ENCODE measurements around the gene CD4. TPM values are rescaled to one million over a fixed set of nuclear protein-coding genes. Genes with fewer than 3 reads are reported as not detected.

Gene CD4
- total RNA-seq, 2 experiments from 2014 or later: 219 to 227 TPM

DNA sequence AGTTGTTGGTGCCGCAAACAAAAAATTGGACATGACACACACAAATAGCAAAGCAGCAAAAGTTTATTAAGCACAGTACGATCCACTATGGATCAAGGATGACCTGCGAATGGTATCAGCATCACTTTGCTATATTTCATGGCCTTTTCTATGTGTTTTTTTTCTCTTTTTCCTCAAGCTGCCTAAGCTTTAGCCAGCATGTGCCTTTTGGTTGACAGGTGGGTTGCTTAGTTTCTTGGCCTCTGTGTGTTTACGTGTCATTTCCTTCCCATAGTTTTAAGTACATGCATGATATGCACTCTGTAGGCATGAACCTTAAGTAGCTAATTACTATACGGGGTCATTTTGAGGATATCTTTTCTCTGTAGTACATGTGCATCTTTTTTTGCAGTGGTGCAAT, 9.8 kb downstream of the CD4 start:
- H3K4me1 Mint-ChIP-seq: peaks cover 34% of the 10 kb centered on the region
- POLR2A ChIA-PET: no interaction called here
- no peaks in the 10 kb centered on the region for H3K9me3 Mint-ChIP-seq
- DNase-seq: no peak
- H3K36me3 Mint-ChIP-seq (ENCODE audit: low read depth): peaks cover 63% of the 10 kb centered on the region
- CTCF ChIA-PET: no interaction called here
- H3K4me3 Mint-ChIP-seq: no peak overlapping the region
- H3K27ac Mint-ChIP-seq: no peak overlapping the region
- H3K27me3 Mint-ChIP-seq: no peaks in the 10 kb centered on the region

DNA sequence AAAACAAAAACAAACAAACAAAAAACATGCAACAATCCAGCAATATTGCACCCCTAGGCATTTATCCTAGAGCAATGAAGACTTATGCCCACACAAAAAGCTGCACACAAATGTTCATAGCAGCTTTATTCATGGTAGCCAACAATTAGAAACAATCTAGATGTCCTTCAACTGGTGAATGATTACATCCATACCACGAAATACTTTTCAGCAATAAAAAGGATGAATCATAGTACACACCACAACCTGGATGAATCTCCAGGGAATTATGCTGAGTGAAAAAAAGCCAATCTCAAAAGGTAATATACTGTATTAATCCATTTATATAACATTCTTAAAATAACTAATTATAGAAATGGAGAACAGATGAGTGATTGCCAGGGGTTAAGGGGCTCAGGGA, 17.8 kb downstream of the CD4 start:
- no peaks in the 10 kb centered on the region for H3K9me3 Mint-ChIP-seq

DNA sequence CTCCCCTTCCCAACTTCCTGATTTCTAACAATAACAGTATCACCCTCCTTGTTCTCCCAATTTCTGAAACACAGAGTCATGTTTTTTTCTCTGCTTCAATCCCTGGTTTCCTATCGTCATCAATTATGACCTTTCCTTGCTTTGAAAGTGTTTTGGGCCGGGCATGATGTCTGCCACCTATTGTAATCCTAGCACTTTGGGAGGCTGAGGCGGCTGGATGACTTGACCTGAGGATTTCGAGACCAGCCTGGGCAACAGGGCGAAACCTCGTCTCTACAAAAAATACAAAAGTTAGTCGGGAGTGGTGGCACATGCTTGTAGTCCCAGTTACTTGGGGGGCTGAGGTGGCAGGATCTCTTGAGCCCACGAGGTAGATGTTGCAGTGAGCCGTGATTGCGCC, 19.7 kb downstream of the CD4 start:
- DNase-seq: no peak
- no peaks in the 10 kb centered on the region for H3K27me3 Mint-ChIP-seq
- ChIA-PET POLR2A (no interaction called here), CTCF (interaction anchor here (6.0 kb wide), 1 partner anchor 17 kb away, joined by 19 read pairs; no protein-coding TSS in a partner anchor)
- H3K4me1 Mint-ChIP-seq: peaks cover 20% of the 10 kb centered on the region
- no peak overlapping the region for H3K4me3 Mint-ChIP-seq
- H3K36me3 Mint-ChIP-seq (ENCODE audit: low read depth): peaks cover 32% of the 10 kb centered on the region
- no peak overlapping the region for H3K27ac Mint-ChIP-seq
- no peaks in the 10 kb centered on the region for H3K9me3 Mint-ChIP-seq

More for the DNA sequence above, 17.8 kb downstream of the CD4 start:
- POLR2A ChIA-PET: no interaction called here
- H3K4me1 Mint-ChIP-seq: peaks cover 20% of the 10 kb centered on the region
- CTCF ChIA-PET: no interaction called here
- H3K36me3 Mint-ChIP-seq (ENCODE audit: low read depth): peaks cover 41% of the 10 kb centered on the region
- no peaks in the 10 kb centered on the region for H3K27me3 Mint-ChIP-seq
- no peak overlapping the region for H3K4me3 Mint-ChIP-seq
- no peak for DNase-seq
- no peak overlapping the region for H3K27ac Mint-ChIP-seq

DNA sequence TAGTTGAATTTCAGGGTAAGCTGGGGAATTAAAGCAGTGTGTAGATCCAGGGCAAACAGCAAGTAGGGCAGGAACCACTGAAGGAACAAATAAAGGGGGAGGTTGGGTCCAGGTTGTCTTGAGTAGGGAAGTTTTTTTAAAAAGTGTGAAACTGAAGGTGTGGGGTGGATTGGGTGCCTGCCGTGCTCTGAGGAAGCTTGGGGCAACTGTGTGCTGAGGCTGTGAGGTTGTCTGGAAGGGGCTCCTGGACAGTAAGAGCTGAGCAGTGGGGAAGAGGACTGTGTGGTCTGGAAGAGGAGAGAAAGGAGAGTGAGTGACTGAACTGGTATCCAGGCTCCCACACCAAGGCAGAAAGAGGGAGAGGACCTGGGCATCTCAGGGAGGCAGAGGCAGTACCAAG, 21.4 kb downstream of the CD4 start:
- no peak for DNase-seq
- ChIA-PET POLR2A (no interaction called here), CTCF (interaction anchor here (0.7 to 6.0 kb wide), 9 partner anchors 10 to 773 kb away, joined by 3 to 19 read pairs (median 5); partner anchors contain the start of genes GPR162 and MLF2)
- Mint-ChIP-seq H3K4me3 (no peak overlapping the region), H3K27me3 (no peaks in the 10 kb centered on the region), H3K27ac (peak overlapping the region; percentile 43), H3K36me3 (ENCODE audit: low read depth) (peaks cover 33% of the 10 kb centered on the region), H3K4me1 (peaks cover 20% of the 10 kb centered on the region), H3K9me3 (no peaks in the 10 kb centered on the region)

DNA sequence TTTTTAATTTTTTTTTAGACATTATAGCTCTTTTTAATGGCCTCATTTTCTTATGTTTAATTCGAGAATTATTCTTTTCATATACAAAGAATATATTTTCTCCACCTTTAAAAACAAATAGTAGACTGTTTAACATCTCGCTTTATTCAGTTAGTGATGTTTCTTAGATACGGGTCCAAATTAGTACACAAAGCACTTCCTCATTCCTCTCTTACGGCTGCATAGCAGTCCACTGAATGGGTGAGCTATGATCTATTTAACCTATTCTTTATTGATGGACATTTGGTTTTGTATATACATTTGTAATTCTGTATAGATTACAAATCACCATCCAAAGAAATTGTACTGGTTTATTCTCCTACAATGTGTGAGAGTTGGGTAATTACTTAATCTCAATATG, 24.0 kb downstream of the CD4 start:
- H3K4me1 Mint-ChIP-seq: peaks cover 18% of the 10 kb centered on the region
- ChIA-PET POLR2A (interaction anchor here (0.6 kb wide), 1 partner anchor 11 kb away, joined by 3 read pairs; no protein-coding TSS in a partner anchor), CTCF (interaction anchor here (2.8 to 6.0 kb wide), 2 partner anchors 11 to 21 kb away, joined by 8 to 19 read pairs; no protein-coding TSS in a partner anchor)
- no peaks in the 10 kb centered on the region for H3K9me3 Mint-ChIP-seq
- no peak overlapping the region for H3K4me3 Mint-ChIP-seq
- DNase-seq: no peak
- H3K27me3 Mint-ChIP-seq: no peaks in the 10 kb centered on the region
- no peak overlapping the region for H3K27ac Mint-ChIP-seq
- H3K36me3 Mint-ChIP-seq (ENCODE audit: low read depth): peaks cover 40% of the 10 kb centered on the region

DNA sequence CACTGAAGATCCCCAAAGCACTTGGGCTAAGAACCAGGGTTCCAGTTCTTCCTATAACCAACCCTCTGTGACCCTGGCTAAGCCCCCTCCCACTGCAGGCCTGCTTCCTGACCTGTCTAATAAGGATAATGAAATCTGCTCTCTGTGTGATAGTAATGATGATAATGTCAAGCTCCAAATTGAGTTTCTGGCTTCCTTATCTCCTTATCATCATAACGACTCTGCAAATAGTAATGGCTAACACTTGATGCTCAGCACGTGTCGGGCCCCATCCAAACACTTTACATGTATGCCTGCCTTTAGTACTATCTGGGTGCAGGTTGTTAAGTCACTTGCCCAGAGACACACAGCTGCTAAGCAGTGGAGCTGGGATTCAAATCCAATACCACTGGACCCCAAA, 27.3 kb downstream of the CD4 start:
- Mint-ChIP-seq H3K27me3 (no peaks in the 10 kb centered on the region), H3K36me3 (ENCODE audit: low read depth) (peaks cover 47% of the 10 kb centered on the region), H3K4me3 (no peak overlapping the region), H3K9me3 (no peaks in the 10 kb centered on the region), H3K4me1 (peaks cover 10% of the 10 kb centered on the region), H3K27ac (no peak overlapping the region)
- POLR2A ChIA-PET: no interaction called here
- no peak for DNase-seq
- CTCF ChIA-PET: interaction anchor here (1.1 to 2.0 kb wide), 2 partner anchors 9 to 63 kb away, joined by 3 to 6 read pairs; partner anchors contain the start of gene MLF2

DNA sequence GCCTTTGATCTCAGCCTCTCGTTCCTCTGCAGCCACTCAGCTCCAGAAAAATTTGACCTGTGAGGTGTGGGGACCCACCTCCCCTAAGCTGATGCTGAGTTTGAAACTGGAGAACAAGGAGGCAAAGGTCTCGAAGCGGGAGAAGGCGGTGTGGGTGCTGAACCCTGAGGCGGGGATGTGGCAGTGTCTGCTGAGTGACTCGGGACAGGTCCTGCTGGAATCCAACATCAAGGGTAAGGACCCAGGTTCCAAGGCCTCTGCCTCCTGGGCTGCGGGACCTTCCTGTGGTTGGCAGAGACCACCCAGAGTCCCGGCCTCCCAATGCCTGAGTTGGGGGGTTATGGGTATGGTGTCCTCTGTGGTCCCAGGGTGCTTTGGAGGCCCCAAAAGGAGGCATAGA, 27.8 kb downstream of the CD4 start:
- Mint-ChIP-seq H3K4me3 (no peak overlapping the region), H3K9me3 (no peaks in the 10 kb centered on the region), H3K4me1 (peaks cover 13% of the 10 kb centered on the region), H3K36me3 (ENCODE audit: low read depth) (peaks cover 47% of the 10 kb centered on the region), H3K27me3 (peaks cover 3% of the 10 kb centered on the region), H3K27ac (no peak overlapping the region)
- CTCF ChIA-PET: interaction anchor here (2.0 kb wide), 1 partner anchor 8 kb away, joined by 6 read pairs; no protein-coding TSS in a partner anchor
- no peak for DNase-seq
- POLR2A ChIA-PET: no interaction called here

DNA sequence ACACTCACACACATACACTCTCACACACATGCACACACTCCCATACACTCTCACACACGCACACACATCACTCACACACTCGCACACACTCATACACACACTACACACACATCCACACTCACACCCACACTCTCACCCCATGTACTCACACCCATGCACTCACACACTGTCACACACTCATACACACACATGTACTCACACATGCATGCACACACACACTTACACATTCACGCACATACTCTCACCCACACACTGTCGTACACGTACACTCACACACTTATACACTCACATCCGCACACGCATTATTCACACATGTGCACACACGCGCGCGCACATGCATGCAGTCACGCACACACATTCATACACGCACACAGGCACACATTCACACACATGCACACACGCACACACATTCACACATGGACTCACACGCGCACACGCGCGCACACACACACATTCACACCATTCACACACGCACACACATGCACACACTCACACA, 28.4 kb downstream of the CD4 start:
- H3K36me3 Mint-ChIP-seq (ENCODE audit: low read depth): peaks cover 47% of the 10 kb centered on the region
- H3K4me3 Mint-ChIP-seq: no peak overlapping the region
- ChIA-PET POLR2A (no interaction called here), CTCF (interaction anchor here (2.0 kb wide), 1 partner anchor 51 kb away, joined by 4 read pairs; the partner anchor contains the start of gene PTMS)
- no peaks in the 10 kb centered on the region for H3K9me3 Mint-ChIP-seq
- peaks cover 15% of the 10 kb centered on the region for H3K4me1 Mint-ChIP-seq
- H3K27ac Mint-ChIP-seq: no peak overlapping the region
- H3K27me3 Mint-ChIP-seq: peaks cover 8% of the 10 kb centered on the region
- no peak for DNase-seq

DNA sequence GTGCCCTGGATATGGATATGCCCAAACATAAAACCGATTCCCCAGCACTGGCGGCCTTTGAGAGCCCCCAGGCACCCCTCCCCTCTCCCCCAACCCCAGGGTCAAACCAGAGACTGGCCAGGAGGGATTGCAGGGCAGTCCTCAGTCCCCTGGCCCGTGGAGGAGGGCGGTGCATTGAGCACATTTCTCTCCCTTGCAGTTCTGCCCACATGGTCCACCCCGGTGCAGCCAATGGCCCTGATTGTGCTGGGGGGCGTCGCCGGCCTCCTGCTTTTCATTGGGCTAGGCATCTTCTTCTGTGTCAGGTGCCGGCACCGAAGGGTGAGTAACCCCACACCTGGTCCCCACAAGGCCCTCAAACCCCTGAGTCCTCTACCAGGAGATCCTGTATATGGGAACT, 28.9 kb downstream of the CD4 start:
- ChIA-PET POLR2A (no interaction called here), CTCF (interaction anchor here (2.0 kb wide), 1 partner anchor 52 kb away, joined by 4 read pairs; the partner anchor contains the start of gene PTMS)
- Mint-ChIP-seq H3K4me3 (no peak overlapping the region), H3K4me1 (peaks cover 15% of the 10 kb centered on the region), H3K9me3 (no peaks in the 10 kb centered on the region), H3K36me3 (ENCODE audit: low read depth) (peaks cover 47% of the 10 kb centered on the region), H3K27ac (no peak overlapping the region), H3K27me3 (peaks cover 13% of the 10 kb centered on the region)
- no peak for DNase-seq

DNA sequence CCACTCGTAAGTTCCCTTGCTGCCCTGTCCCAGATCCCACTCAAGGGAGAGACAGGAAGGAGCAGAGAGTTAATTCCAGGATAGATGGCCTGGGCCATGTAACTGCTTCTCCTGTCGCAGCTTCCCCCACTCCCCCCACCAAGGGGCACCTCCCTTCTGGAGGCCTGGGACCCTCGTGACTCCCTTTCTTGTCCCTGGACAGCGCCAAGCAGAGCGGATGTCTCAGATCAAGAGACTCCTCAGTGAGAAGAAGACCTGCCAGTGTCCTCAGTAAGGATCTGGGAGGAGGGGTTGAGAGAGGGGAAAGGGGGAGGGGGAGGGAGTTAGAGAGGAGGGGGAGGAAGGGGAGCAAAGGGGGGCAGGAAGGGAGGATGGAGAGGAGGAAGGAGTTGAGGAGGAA, 29.3 kb downstream of the CD4 start:
- H3K27me3 Mint-ChIP-seq: peaks cover 15% of the 10 kb centered on the region
- peaks cover 45% of the 10 kb centered on the region for H3K36me3 Mint-ChIP-seq (ENCODE audit: low read depth)
- peaks cover 15% of the 10 kb centered on the region for H3K4me1 Mint-ChIP-seq
- no peak overlapping the region for H3K27ac Mint-ChIP-seq
- ChIA-PET POLR2A (no interaction called here), CTCF (interaction anchor here (2.0 kb wide), 1 partner anchor 52 kb away, joined by 4 read pairs; the partner anchor contains the start of gene PTMS)
- H3K9me3 Mint-ChIP-seq: no peaks in the 10 kb centered on the region
- DNase-seq: no peak
- H3K4me3 Mint-ChIP-seq: no peak overlapping the region

DNA sequence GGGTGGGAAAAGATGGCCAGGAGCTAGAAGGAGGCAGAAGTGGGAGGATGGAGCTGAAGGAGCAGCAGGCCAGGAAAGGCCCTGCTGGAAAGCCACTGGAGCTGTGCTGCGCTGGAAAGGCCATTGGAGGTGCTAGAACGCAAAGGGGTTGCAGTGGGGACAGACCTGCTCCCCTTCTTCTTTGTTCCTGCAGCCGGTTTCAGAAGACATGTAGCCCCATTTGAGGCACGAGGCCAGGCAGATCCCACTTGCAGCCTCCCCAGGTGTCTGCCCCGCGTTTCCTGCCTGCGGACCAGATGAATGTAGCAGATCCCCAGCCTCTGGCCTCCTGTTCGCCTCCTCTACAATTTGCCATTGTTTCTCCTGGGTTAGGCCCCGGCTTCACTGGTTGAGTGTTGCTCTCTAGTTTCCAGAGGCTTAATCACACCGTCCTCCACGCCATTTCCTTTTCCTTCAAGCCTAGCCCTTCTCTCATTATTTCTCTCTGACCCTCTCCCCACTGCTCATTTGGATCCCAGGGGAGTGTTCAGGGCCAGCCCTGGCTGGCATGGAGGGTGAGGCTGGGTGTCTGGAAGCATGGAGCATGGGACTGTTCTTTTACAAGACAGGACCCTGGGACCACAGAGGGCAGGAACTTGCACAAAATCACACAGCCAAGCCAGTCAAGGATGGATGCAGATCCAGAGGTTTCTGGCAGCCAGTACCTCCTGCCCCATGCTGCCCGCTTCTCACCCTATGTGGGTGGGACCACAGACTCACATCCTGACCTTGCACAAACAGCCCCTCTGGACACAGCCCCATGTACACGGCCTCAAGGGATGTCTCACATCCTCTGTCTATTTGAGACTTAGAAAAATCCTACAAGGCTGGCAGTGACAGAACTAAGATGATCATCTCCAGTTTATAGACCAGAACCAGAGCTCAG, 30.0 kb downstream of the CD4 start:
- no peak for DNase-seq
- ChIA-PET CTCF (interaction anchor here (2.0 to 2.2 kb wide), 2 partner anchors 17 to 53 kb away, joined by 4 to 6 read pairs; partner anchors contain the start of gene PTMS), POLR2A (no interaction called here)
- Mint-ChIP-seq H3K4me1 (peaks cover 15% of the 10 kb centered on the region), H3K27me3 (peaks cover 17% of the 10 kb centered on the region), H3K27ac (peak overlapping the region; percentile 60), H3K9me3 (no peaks in the 10 kb centered on the region), H3K4me3 (no peak overlapping the region), H3K36me3 (ENCODE audit: low read depth) (peaks cover 44% of the 10 kb centered on the region)

DNA sequence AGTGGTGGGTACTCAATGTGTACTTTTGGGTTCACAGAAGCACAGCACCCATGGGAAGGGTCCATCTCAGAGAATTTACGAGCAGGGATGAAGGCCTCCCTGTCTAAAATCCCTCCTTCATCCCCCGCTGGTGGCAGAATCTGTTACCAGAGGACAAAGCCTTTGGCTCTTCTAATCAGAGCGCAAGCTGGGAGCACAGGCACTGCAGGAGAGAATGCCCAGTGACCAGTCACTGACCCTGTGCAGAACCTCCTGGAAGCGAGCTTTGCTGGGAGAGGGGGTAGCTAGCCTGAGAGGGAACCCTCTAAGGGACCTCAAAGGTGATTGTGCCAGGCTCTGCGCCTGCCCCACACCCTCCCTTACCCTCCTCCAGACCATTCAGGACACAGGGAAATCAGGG, 30.8 kb downstream of the CD4 start:
- H3K36me3 Mint-ChIP-seq (ENCODE audit: low read depth): peaks cover 40% of the 10 kb centered on the region
- peaks cover 23% of the 10 kb centered on the region for H3K27me3 Mint-ChIP-seq
- peaks cover 15% of the 10 kb centered on the region for H3K4me1 Mint-ChIP-seq
- ChIA-PET POLR2A (no interaction called here), CTCF (interaction anchor here (1.6 to 2.2 kb wide), 3 partner anchors 16 to 67 kb away, joined by 6 to 10 read pairs (median 7); partner anchors contain the start of genes MLF2 and USP5)
- no peak overlapping the region for H3K27ac Mint-ChIP-seq
- no peak overlapping the region for H3K4me3 Mint-ChIP-seq
- DNase-seq: no peak
- H3K9me3 Mint-ChIP-seq: no peaks in the 10 kb centered on the region
